Central memory CD8-positive, alpha-beta T cell (primary cell): ENCODE data around the gene NFILZ.
A peak's percentile ranks its signal among the peaks of the same experiment; 100 is the strongest.

Source experiments
- ATAC-seq: fragments of 150-1000 bp; cut with Tn5 transposase; replicated peaks from 2 replicates; pipeline ENCODE4 v1.10.0; 2022; ENCODE audit warnings: mild to moderate bottlenecking, moderate FRiP score, moderate number of reproducible peaks; ENCODE audit not compliant: poor library complexity, severe bottlenecking; ENCODE audit errors: extremely low read depth
- DNase-seq, 2 donors: peaks; one replicate each; pipeline ENCODE4 v3.0.0; 2021; ENCODE audit warnings: low spot score in 2 of 2
- H3K27ac Mint-ChIP-seq: one replicate; pipeline ENCODE4 v1.8.0; 2022; ENCODE audit warnings: low read depth, mild to moderate bottlenecking, moderate library complexity, mixed read lengths
- H3K27me3 Mint-ChIP-seq: one replicate; pipeline ENCODE4 v1.8.0; 2022; ENCODE audit warnings: mixed read lengths
- H3K36me3 Mint-ChIP-seq: one replicate; pipeline ENCODE4 v1.8.0; 2022; ENCODE audit warnings: mild to moderate bottlenecking, moderate library complexity, mixed read lengths; ENCODE audit not compliant: insufficient read depth
- H3K4me1 Mint-ChIP-seq: one replicate; pipeline ENCODE4 v1.8.0; 2022; ENCODE audit warnings: mixed read lengths
- H3K4me3 Mint-ChIP-seq: one replicate; pipeline ENCODE4 v1.8.0; 2022; ENCODE audit warnings: mild to moderate bottlenecking, moderate library complexity, mixed read lengths
- H3K9me3 Mint-ChIP-seq: one replicate; pipeline ENCODE4 v1.8.0; 2022; ENCODE audit warnings: mixed read lengths

The NFILZ gene

GRCh38 chr19:8639821-8640401 is 9.5 kb downstream of the NFILZ start:
- Mint-ChIP-seq H3K4me3 (no peak overlapping the region), H3K27me3 (peaks cover 18% of the 10 kb centered on the region), H3K9me3 (no peaks in the 10 kb centered on the region), H3K36me3 (peaks cover 2% of the 10 kb centered on the region), H3K27ac (no peak overlapping the region), H3K4me1 (peaks cover 4% of the 10 kb centered on the region)
- no peak for ATAC-seq
- DNase-seq: no peak

- H3K27ac Mint-ChIP-seq: no peak overlapping the region
- no peak for DNase-seq
- no peaks in the 10 kb centered on the region for H3K9me3 Mint-ChIP-seq
- peaks cover 23% of the 10 kb centered on the region for H3K27me3 Mint-ChIP-seq
- H3K4me3 Mint-ChIP-seq: no peak overlapping the region
- peaks cover 2% of the 10 kb centered on the region for H3K36me3 Mint-ChIP-seq
- peaks cover 4% of the 10 kb centered on the region for H3K4me1 Mint-ChIP-seq
- no peak for ATAC-seq
Observed at GRCh38 chr19:8640402-8641004, 10.1 kb downstream of the NFILZ start.

GRCh38 chr19:8641221-8641907 is 10.9 kb downstream of the NFILZ start:
- Mint-ChIP-seq H3K9me3 (no peaks in the 10 kb centered on the region), H3K27me3 (peaks cover 32% of the 10 kb centered on the region), H3K27ac (no peak overlapping the region), H3K36me3 (peaks cover 2% of the 10 kb centered on the region), H3K4me1 (peaks cover 4% of the 10 kb centered on the region), H3K4me3 (no peak overlapping the region)
- ATAC-seq: no peak
- DNase-seq: no peak

GRCh38 chr19:8641908-8642547 is 11.6 kb downstream of the NFILZ start:
- Mint-ChIP-seq H3K4me1 (peaks cover 4% of the 10 kb centered on the region), H3K27me3 (peaks cover 34% of the 10 kb centered on the region), H3K4me3 (no peak overlapping the region), H3K9me3 (no peaks in the 10 kb centered on the region), H3K36me3 (peaks cover 2% of the 10 kb centered on the region), H3K27ac (no peak overlapping the region)
- DNase-seq (peak in 1 of 2 donors; percentile 18), ATAC-seq (peak; percentile 36)

- Mint-ChIP-seq H3K4me1 (peaks cover 4% of the 10 kb centered on the region), H3K9me3 (no peaks in the 10 kb centered on the region), H3K36me3 (peaks cover 2% of the 10 kb centered on the region), H3K27ac (no peak overlapping the region), H3K27me3 (peaks cover 34% of the 10 kb centered on the region), H3K4me3 (no peak overlapping the region)
- ATAC-seq: no peak
- DNase-seq: no peak
Observed at GRCh38 chr19:8642561-8642960, 12.1 kb downstream of the NFILZ start.

GRCh38 chr19:8643860-8644653 is 13.6 kb downstream of the NFILZ start:
- ATAC-seq: no peak
- peaks cover 2% of the 10 kb centered on the region for H3K36me3 Mint-ChIP-seq
- peaks cover 23% of the 10 kb centered on the region for H3K27me3 Mint-ChIP-seq

GRCh38 chr19:8648240-8648639 is 17.8 kb downstream of the NFILZ start:
- H3K9me3 Mint-ChIP-seq: no peaks in the 10 kb centered on the region
- no peak for DNase-seq
- H3K27ac Mint-ChIP-seq: no peak overlapping the region
- H3K27me3 Mint-ChIP-seq: peaks cover 30% of the 10 kb centered on the region
- no peak overlapping the region for H3K4me3 Mint-ChIP-seq
- H3K4me1 Mint-ChIP-seq: no peaks in the 10 kb centered on the region
- ATAC-seq: no peak
- H3K36me3 Mint-ChIP-seq: peaks cover 2% of the 10 kb centered on the region

More at GRCh38 chr19:8643860-8644653, 13.6 kb downstream of the NFILZ start:
- Mint-ChIP-seq H3K4me3 (no peak overlapping the region), H3K27ac (no peak overlapping the region), H3K4me1 (peaks cover 4% of the 10 kb centered on the region), H3K9me3 (no peaks in the 10 kb centered on the region)
- DNase-seq: no peak

- ATAC-seq (peak; percentile 75), DNase-seq (peak; percentile 40 to 66)
- H3K27me3 Mint-ChIP-seq: peaks cover 9% of the 10 kb centered on the region
- peaks cover 2% of the 10 kb centered on the region for H3K36me3 Mint-ChIP-seq
- peaks cover 24% of the 10 kb centered on the region for H3K4me1 Mint-ChIP-seq
- peak overlapping the region; percentile 60 for H3K27ac Mint-ChIP-seq
- peak overlapping the region; percentile 78 for H3K4me3 Mint-ChIP-seq
- H3K9me3 Mint-ChIP-seq: no peaks in the 10 kb centered on the region
Observed at GRCh38 chr19:8654591-8655339, 24.3 kb downstream of the NFILZ start.

- peak in 1 of 2 donors; percentile 22 for DNase-seq
- H3K4me1 Mint-ChIP-seq: peaks cover 24% of the 10 kb centered on the region
- H3K27ac Mint-ChIP-seq: peak overlapping the region; percentile 88
- no peaks in the 10 kb centered on the region for H3K9me3 Mint-ChIP-seq
- peak overlapping the region; percentile 78 for H3K4me3 Mint-ChIP-seq
- H3K36me3 Mint-ChIP-seq: peaks cover 2% of the 10 kb centered on the region
- H3K27me3 Mint-ChIP-seq: peaks cover 9% of the 10 kb centered on the region
- peak; percentile 71 for ATAC-seq
Observed at GRCh38 chr19:8655340-8655709, 24.9 kb downstream of the NFILZ start.

- no peak overlapping the region for H3K4me3 Mint-ChIP-seq
- H3K27ac Mint-ChIP-seq: peak overlapping the region; percentile 10
- ATAC-seq (no peak), DNase-seq (no peak)
- H3K4me1 Mint-ChIP-seq: peaks cover 30% of the 10 kb centered on the region
- H3K9me3 Mint-ChIP-seq: no peaks in the 10 kb centered on the region
- peaks cover 6% of the 10 kb centered on the region for H3K27me3 Mint-ChIP-seq
- no peaks in the 10 kb centered on the region for H3K36me3 Mint-ChIP-seq
Observed at GRCh38 chr19:8657869-8658268, 27.4 kb downstream of the NFILZ start.

- Mint-ChIP-seq H3K27ac (no peak overlapping the region), H3K9me3 (no peaks in the 10 kb centered on the region), H3K4me1 (peaks cover 40% of the 10 kb centered on the region), H3K27me3 (no peaks in the 10 kb centered on the region), H3K36me3 (peaks cover 4% of the 10 kb centered on the region), H3K4me3 (no peak overlapping the region)
- ATAC-seq (no peak), DNase-seq (no peak)
Observed at GRCh38 chr19:8659905-8660304, 29.5 kb downstream of the NFILZ start.

GRCh38 chr19:8662263-8662662 is 31.8 kb downstream of the NFILZ start:
- peaks cover 42% of the 10 kb centered on the region for H3K4me1 Mint-ChIP-seq
- no peak overlapping the region for H3K27ac Mint-ChIP-seq

More at GRCh38 chr19:8662263-8662662, 31.8 kb downstream of the NFILZ start:
- ATAC-seq (no peak), DNase-seq (no peak)
- Mint-ChIP-seq H3K9me3 (no peaks in the 10 kb centered on the region), H3K4me3 (no peak overlapping the region), H3K27me3 (no peaks in the 10 kb centered on the region), H3K36me3 (peaks cover 6% of the 10 kb centered on the region)
